ENCODE data around the gene ERC2.

ERC2 gene

DNA sequence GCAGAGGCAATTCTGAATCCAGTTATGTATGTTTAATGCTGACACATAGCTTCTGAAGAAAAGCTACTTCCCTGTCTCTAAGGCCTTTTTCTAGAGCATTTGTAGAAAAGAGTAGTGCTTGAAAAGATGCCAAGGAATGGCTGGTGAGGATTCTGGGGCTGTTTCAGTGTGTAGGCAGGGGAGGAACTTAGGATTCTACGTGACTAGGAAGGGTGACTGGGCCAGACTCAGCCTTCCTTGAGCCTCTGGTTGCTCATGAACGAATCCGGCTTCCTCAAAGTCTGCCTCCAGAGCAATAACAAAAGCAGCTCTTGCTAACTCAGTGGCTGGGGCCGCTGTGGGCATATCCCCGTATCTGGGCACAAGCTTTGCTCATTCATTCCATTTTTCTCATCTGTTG lies 876.4 kb downstream of the ERC2 start:
- no peak overlapping the region for H3K4me3 ChIP-seq (ENCODE audit: low read depth, low read length)
- TF ChIP-seq ZNF621 (tag by site-specific recombination; IDR thresholded peaks at IDR 0.05) (no peak), OSR2 (tag by site-specific recombination; IDR thresholded peaks at IDR 0.05) (no peak), MYNN (tag by site-specific recombination; IDR thresholded peaks at IDR 0.05; ENCODE audit: borderline replicate concordance) (no peak)
- TF ChIP-seq, protein P1, sequence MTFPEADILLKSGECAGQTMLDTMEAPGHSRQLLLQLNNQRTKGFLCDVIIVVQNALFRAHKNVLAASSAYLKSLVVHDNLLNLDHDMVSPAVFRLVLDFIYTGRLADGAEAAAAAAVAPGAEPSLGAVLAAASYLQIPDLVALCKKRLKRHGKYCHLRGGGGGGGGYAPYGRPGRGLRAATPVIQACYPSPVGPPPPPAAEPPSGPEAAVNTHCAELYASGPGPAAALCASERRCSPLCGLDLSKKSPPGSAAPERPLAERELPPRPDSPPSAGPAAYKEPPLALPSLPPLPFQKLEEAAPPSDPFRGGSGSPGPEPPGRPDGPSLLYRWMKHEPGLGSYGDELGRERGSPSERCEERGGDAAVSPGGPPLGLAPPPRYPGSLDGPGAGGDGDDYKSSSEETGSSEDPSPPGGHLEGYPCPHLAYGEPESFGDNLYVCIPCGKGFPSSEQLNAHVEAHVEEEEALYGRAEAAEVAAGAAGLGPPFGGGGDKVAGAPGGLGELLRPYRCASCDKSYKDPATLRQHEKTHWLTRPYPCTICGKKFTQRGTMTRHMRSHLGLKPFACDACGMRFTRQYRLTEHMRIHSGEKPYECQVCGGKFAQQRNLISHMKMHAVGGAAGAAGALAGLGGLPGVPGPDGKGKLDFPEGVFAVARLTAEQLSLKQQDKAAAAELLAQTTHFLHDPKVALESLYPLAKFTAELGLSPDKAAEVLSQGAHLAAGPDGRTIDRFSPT (tag by site-specific recombination; IDR thresholded peaks at IDR 0.05): no peak
- TF ChIP-seq, protein P2, sequence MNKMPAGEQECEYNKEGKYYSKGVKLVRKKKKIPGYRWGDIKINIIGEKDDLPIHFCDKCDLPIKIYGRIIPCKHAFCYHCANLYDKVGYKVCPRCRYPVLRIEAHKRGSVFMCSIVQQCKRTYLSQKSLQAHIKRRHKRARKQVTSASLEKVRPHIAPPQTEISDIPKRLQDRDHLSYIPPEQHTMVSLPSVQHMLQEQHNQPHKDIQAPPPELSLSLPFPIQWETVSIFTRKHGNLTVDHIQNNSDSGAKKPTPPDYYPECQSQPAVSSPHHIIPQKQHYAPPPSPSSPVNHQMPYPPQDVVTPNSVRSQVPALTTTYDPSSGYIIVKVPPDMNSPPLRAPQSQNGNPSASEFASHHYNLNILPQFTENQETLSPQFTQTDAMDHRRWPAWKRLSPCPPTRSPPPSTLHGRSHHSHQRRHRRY (tag by site-specific recombination; IDR thresholded peaks at IDR 0.05): no peak
- no peaks in the 10 kb centered on the region for H3K4me1 ChIP-seq (ENCODE audit: control insufficient read depth, insufficient read depth, low read length)
- ChIA-PET CTCF (interaction anchor here (0.6 kb wide), 1 partner anchor 280 kb away, joined by 3 read pairs; no protein-coding TSS in a partner anchor), POLR2A (no interaction called here)
- no peak overlapping the region for H3K27ac ChIP-seq (ENCODE audit: extremely low read depth, low read depth, low read length)
- no peaks in the 10 kb centered on the region for H3K9me3 ChIP-seq (ENCODE audit: control insufficient read depth, insufficient read depth, low read depth, low read length)
- H3K36me3 ChIP-seq (ENCODE audit: control insufficient read depth in 2 of 2, insufficient read depth in 1 of 2, low read length in 2 of 2): no peaks in the 10 kb centered on the region

DNA sequence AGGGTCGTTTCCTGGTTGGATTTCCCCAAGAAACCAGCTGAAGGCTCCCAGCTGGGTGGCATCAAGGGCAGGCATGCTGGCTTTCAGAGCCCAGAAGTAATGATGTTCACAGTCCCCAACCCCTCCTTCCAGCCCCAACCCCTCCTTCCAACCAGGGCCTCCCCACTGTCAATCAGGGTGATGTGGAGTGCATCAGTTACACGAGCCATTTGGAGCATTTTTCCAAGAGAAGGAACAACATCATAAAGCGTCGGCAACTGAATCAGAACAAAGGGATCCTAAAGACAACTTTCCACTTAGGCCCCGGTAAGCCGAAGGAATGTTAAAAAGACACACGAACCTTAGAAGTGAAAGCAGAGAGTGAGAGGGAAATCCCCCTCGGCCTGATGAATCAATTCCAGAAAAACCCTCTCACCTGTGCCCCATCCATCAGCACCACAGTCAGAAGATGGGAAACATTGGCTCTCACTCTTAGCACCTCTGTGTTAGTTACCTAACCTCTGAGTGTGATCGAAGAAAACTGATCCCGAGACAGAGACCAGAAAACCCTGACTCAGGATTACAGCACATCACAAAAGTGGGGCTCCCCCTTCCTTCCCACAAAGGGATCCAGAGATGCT lies 880.0 kb downstream of the ERC2 start:
- Histone ChIP-seq H3K4me3 (ENCODE audit: low read depth, low read length) (no peak overlapping the region), H3K4me1 (ENCODE audit: control insufficient read depth, insufficient read depth, low read length) (no peaks in the 10 kb centered on the region), H3K36me3 (ENCODE audit: control insufficient read depth in 2 of 2, insufficient read depth in 1 of 2, low read length in 2 of 2) (no peaks in the 10 kb centered on the region), H3K9me3 (ENCODE audit: control insufficient read depth, insufficient read depth, low read depth, low read length) (no peaks in the 10 kb centered on the region), H3K27ac (ENCODE audit: extremely low read depth, low read depth, low read length) (no peak overlapping the region)
- TF ChIP-seq ZNF548 (tag by site-specific recombination; IDR thresholded peaks at IDR 0.05): no peak
- 0 out of 2 replicates have a peak, but pooled peaks have one; percentile 29 for TF ChIP-seq ZBTB17 (tag by site-specific recombination; IDR thresholded peaks at IDR 0.05)
- no peak for TF ChIP-seq HOXD13 (CRISPR knock-in tag; IDR thresholded peaks at IDR 0.05; ENCODE audit: borderline replicate concordance)
- ChIA-PET CTCF (no interaction called here), POLR2A (no interaction called here)

DNA sequence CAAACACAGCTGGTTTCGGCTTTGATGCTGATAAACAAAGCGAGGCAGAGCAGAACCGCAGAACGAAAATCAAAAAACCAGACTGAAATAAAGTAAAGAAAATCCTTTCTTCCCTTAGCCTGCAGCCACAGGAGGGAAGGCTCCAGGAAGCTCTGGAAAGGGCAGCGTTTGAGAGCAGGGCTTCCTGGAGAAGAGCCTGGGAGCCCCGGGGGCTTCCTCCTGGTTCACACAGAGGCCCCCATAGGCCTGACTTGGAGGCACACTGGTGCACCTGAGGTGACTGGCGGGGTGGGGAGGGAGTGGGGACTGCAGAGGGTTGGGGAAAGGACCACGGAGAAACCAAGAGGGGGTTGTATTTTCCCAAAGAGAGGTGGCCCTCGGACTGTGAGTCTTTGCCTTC lies 882.4 kb downstream of the ERC2 start:
- H3K4me3 ChIP-seq (ENCODE audit: low read depth, low read length): no peak overlapping the region
- no peaks in the 10 kb centered on the region for H3K36me3 ChIP-seq (ENCODE audit: control insufficient read depth in 2 of 2, insufficient read depth in 1 of 2, low read length in 2 of 2)
- TF ChIP-seq ZNF155 (tag by site-specific recombination; IDR thresholded peaks at IDR 0.05): no peak
- TF ChIP-seq ZNF707 (tag by site-specific recombination; IDR thresholded peaks at IDR 0.05): no peak
- no peak for TF ChIP-seq ZNF624 (tag by site-specific recombination; IDR thresholded peaks at IDR 0.05)
- H3K9me3 ChIP-seq (ENCODE audit: control insufficient read depth, insufficient read depth, low read depth, low read length): no peaks in the 10 kb centered on the region
- H3K4me1 ChIP-seq (ENCODE audit: control insufficient read depth, insufficient read depth, low read length): no peaks in the 10 kb centered on the region
- ChIA-PET CTCF (no interaction called here), POLR2A (no interaction called here)
- H3K27ac ChIP-seq (ENCODE audit: extremely low read depth, low read depth, low read length): no peak overlapping the region

GRCh38 chr3:55584716-55585368 lies 883.4 kb downstream of the ERC2 start:
- no peaks in the 10 kb centered on the region for H3K4me1 ChIP-seq (ENCODE audit: control insufficient read depth, insufficient read depth, low read length)
- ChIA-PET CTCF (no interaction called here), POLR2A (no interaction called here)
- H3K27ac ChIP-seq (ENCODE audit: extremely low read depth, low read depth, low read length): no peak overlapping the region
- H3K9me3 ChIP-seq (ENCODE audit: control insufficient read depth, insufficient read depth, low read depth, low read length): no peaks in the 10 kb centered on the region
- H3K4me3 ChIP-seq (ENCODE audit: low read depth, low read length): no peak overlapping the region
- no peaks in the 10 kb centered on the region for H3K36me3 ChIP-seq (ENCODE audit: control insufficient read depth in 2 of 2, insufficient read depth in 1 of 2, low read length in 2 of 2)
- TF ChIP-seq, protein P3, sequence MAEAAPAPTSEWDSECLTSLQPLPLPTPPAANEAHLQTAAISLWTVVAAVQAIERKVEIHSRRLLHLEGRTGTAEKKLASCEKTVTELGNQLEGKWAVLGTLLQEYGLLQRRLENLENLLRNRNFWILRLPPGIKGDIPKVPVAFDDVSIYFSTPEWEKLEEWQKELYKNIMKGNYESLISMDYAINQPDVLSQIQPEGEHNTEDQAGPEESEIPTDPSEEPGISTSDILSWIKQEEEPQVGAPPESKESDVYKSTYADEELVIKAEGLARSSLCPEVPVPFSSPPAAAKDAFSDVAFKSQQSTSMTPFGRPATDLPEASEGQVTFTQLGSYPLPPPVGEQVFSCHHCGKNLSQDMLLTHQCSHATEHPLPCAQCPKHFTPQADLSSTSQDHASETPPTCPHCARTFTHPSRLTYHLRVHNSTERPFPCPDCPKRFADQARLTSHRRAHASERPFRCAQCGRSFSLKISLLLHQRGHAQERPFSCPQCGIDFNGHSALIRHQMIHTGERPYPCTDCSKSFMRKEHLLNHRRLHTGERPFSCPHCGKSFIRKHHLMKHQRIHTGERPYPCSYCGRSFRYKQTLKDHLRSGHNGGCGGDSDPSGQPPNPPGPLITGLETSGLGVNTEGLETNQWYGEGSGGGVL (tag by site-specific recombination; IDR thresholded peaks at IDR 0.05): no peak
- TF ChIP-seq ZFHX2 (tag by site-specific recombination; conservative IDR thresholded peaks at IDR 0.05): no peak
- TF ChIP-seq ZNF776 (tag by site-specific recombination; IDR thresholded peaks at IDR 0.05; ENCODE audit: borderline replicate concordance): no peak
- no peak for TF ChIP-seq ZNF146 (tag by site-specific recombination; IDR thresholded peaks at IDR 0.05)
- TF ChIP-seq, protein P4, sequence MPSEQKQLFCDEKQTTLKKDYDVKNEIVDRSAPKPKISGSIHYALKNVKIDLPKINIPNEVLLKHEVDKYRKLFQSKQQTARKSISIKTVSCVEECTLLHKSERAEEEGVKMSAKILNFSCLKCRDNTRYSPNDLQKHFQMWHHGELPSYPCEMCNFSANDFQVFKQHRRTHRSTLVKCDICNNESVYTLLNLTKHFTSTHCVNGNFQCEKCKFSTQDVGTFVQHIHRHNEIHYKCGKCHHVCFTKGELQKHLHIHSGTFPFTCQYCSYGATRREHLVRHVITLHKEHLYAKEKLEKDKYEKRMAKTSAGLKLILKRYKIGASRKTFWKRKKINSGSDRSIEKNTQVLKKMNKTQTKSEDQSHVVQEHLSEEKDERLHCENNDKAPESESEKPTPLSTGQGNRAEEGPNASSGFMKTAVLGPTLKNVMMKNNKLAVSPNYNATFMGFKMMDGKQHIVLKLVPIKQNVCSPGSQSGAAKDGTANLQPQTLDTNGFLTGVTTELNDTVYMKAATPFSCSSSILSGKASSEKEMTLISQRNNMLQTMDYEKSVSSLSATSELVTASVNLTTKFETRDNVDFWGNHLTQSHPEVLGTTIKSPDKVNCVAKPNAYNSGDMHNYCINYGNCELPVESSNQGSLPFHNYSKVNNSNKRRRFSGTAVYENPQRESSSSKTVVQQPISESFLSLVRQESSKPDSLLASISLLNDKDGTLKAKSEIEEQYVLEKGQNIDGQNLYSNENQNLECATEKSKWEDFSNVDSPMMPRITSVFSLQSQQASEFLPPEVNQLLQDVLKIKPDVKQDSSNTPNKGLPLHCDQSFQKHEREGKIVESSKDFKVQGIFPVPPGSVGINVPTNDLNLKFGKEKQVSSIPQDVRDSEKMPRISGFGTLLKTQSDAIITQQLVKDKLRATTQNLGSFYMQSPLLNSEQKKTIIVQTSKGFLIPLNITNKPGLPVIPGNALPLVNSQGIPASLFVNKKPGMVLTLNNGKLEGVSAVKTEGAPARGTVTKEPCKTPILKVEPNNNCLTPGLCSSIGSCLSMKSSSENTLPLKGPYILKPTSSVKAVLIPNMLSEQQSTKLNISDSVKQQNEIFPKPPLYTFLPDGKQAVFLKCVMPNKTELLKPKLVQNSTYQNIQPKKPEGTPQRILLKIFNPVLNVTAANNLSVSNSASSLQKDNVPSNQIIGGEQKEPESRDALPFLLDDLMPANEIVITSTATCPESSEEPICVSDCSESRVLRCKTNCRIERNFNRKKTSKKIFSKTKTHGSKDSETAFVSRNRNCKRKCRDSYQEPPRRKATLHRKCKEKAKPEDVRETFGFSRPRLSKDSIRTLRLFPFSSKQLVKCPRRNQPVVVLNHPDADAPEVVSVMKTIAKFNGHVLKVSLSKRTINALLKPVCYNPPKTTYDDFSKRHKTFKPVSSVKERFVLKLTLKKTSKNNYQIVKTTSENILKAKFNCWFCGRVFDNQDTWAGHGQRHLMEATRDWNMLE (tag by site-specific recombination; conservative IDR thresholded peaks at IDR 0.05; ENCODE audit: low read depth): no peak
- TF ChIP-seq ZBTB17 (tag by site-specific recombination; IDR thresholded peaks at IDR 0.05): no peak
- no peak for TF ChIP-seq ZBTB21 (tag by site-specific recombination; IDR thresholded peaks at IDR 0.05)

All from HEK293 (cell line).